Astrocyte (in vitro differentiated cells and primary cell): Measurements from ENCODE around the gene NUP210. TPM values are rescaled to one million over a fixed set of nuclear protein-coding genes. Genes with fewer than 3 reads are reported as not detected.

Source experiments
- DNase-seq: peaks from one replicate; pipeline ENCODE4 v3.0.0-alpha.2; 2010; ENCODE audit warnings: low read depth
- FAIRE-seq: peaks from 2 replicates; lab custom pipeline; 2011; peaks lifted over from hg19 to GRCh38; lab: Jason Lieb, UNC
- H2AFZ ChIP-seq: 2 replicates; pipeline ENCODE4 v1.6.0; 2012; ENCODE audit warnings: low read depth, low read length, inconsistent platforms
- H3K27ac ChIP-seq: 2 replicates; pipeline ENCODE4 v1.5.1; 2011; ENCODE audit warnings: low read depth, low read length, inconsistent platforms
- H3K27me3 ChIP-seq: 2 replicates; pipeline ENCODE4 v1.6.0; 2011; ENCODE audit warnings: low read length, inconsistent platforms; ENCODE audit not compliant: insufficient read depth
- H3K36me3 ChIP-seq: 2 replicates; pipeline ENCODE4 v1.5.1; 2011; ENCODE audit warnings: low read length, inconsistent platforms; ENCODE audit not compliant: insufficient read depth
- H3K4me1 ChIP-seq: 2 replicates; pipeline ENCODE4 v1.5.1; 2011; ENCODE audit warnings: low read length, inconsistent platforms; ENCODE audit not compliant: insufficient read depth
- H3K4me2 ChIP-seq: 2 replicates; pipeline ENCODE4 v1.6.0; 2012; ENCODE audit warnings: low read length, inconsistent platforms
- H3K4me3 ChIP-seq: 2 replicates; pipeline ENCODE4 v1.5.1; 2011; ENCODE audit warnings: low read depth, mild to moderate bottlenecking, low read length, inconsistent platforms; ENCODE audit not compliant: insufficient read depth
- H3K79me2 ChIP-seq: 2 replicates; pipeline ENCODE4 v1.6.0; 2012; ENCODE audit warnings: mild to moderate bottlenecking, low read length, inconsistent platforms; ENCODE audit not compliant: insufficient read depth
- H3K9ac ChIP-seq: 2 replicates; pipeline ENCODE4 v1.6.0; 2012; ENCODE audit warnings: mild to moderate bottlenecking, low read length, inconsistent platforms
- H3K9me3 ChIP-seq: 2 replicates; pipeline ENCODE4 v1.5.1; 2012; ENCODE audit warnings: low read depth, mild to moderate bottlenecking, low read length, inconsistent platforms; ENCODE audit not compliant: insufficient read depth
- H4K20me1 ChIP-seq: 2 replicates; pipeline ENCODE4 v1.6.0; 2012; ENCODE audit warnings: low read length, inconsistent platforms; ENCODE audit not compliant: insufficient read depth
- H3K27ac Mint-ChIP-seq: one replicate; pipeline ENCODE4 v1.8.0; 2021; ENCODE audit warnings: mild to moderate bottlenecking, mixed read lengths; ENCODE audit not compliant: unreplicated experiment
- H3K27me3 Mint-ChIP-seq: one replicate; pipeline ENCODE4 v1.8.0; 2021; ENCODE audit warnings: low read depth, mixed read lengths; ENCODE audit not compliant: unreplicated experiment
- H3K36me3 Mint-ChIP-seq: one replicate; pipeline ENCODE4 v1.8.0; 2021; ENCODE audit warnings: low read depth, mixed read lengths; ENCODE audit not compliant: unreplicated experiment
- H3K4me1 Mint-ChIP-seq: one replicate; pipeline ENCODE4 v1.8.0; 2021; ENCODE audit warnings: low read depth, mixed read lengths; ENCODE audit not compliant: unreplicated experiment
- H3K4me3 Mint-ChIP-seq: one replicate; pipeline ENCODE4 v1.8.0; 2021; ENCODE audit warnings: mild to moderate bottlenecking, moderate library complexity, mixed read lengths; ENCODE audit not compliant: unreplicated experiment
- H3K9me3 Mint-ChIP-seq: one replicate; pipeline ENCODE4 v1.8.0; 2021; ENCODE audit warnings: mild to moderate bottlenecking, mixed read lengths; ENCODE audit not compliant: unreplicated experiment
- CTCF ChIP-seq: IDR thresholded peaks from 2 replicates; pipeline ENCODE4 v1.5.1; 2011; ENCODE audit warnings: low read depth, mild to moderate bottlenecking, inconsistent platforms, low read length, moderate library complexity; ENCODE audit not compliant: insufficient read depth
- EZH2 ChIP-seq: IDR thresholded peaks from 2 replicates; pipeline ENCODE4 v1.6.1; 2012; ENCODE audit warnings: mild to moderate bottlenecking, low read length, inconsistent platforms; ENCODE audit not compliant: insufficient read depth
- total RNA-seq: library from RNA; stranded (reverse); gene quantifications from 2 replicates; pipeline ENCODE4 v1.2.1, GENCODE V29; 2021

NUP210 gene
- total RNA-seq, 1 donor from 2014 or later = 1.2 TPM

- H3K36me3 Mint-ChIP-seq = no peaks in the 10 kb centered on the region
- no peak overlapping the region for H3K4me3 Mint-ChIP-seq
- H3K27ac ChIP-seq = no peak overlapping the region
- no peaks in the 10 kb centered on the region for H3K79me2 ChIP-seq
- no peak overlapping the region for H2AFZ ChIP-seq
- no peak overlapping the region for H3K27ac Mint-ChIP-seq
- no peak overlapping the region for H3K4me3 ChIP-seq
- H3K4me2 ChIP-seq = no peak overlapping the region
- H3K9me3 Mint-ChIP-seq = no peaks in the 10 kb centered on the region
- H4K20me1 ChIP-seq = no peaks in the 10 kb centered on the region
- H3K9me3 ChIP-seq = no peaks in the 10 kb centered on the region
- peaks cover 16% of the 10 kb centered on the region for H3K27me3 Mint-ChIP-seq
- H3K27me3 ChIP-seq = no peaks in the 10 kb centered on the region
- no peaks in the 10 kb centered on the region for H3K36me3 ChIP-seq
- no peak for DNase-seq
- no peaks in the 10 kb centered on the region for H3K4me1 Mint-ChIP-seq
- no peaks in the 10 kb centered on the region for H3K4me1 ChIP-seq
- no peak overlapping the region for H3K9ac ChIP-seq
- TF ChIP-seq CTCF (no peak), EZH2 (no peak)
- no peak for FAIRE-seq
These were observed 106.3 kb downstream of the NUP210 start for GRCh38 chr3:13313813-13314212.

GRCh38 chr3:13309004-13309403 lies 111.1 kb downstream of the NUP210 start:
- DNase-seq (no peak), FAIRE-seq (no peak)
- H3K4me3 Mint-ChIP-seq = no peak overlapping the region

More at GRCh38 chr3:13309004-13309403, 111.1 kb downstream of the NUP210 start:
- H3K4me3 ChIP-seq = no peak overlapping the region
- no peaks in the 10 kb centered on the region for H3K36me3 Mint-ChIP-seq
- H3K9me3 Mint-ChIP-seq = no peaks in the 10 kb centered on the region
- H3K4me1 ChIP-seq = no peaks in the 10 kb centered on the region
- no peaks in the 10 kb centered on the region for H3K79me2 ChIP-seq
- H3K27me3 Mint-ChIP-seq = peaks cover 14% of the 10 kb centered on the region
- no peaks in the 10 kb centered on the region for H3K27me3 ChIP-seq
- no peak overlapping the region for H3K9ac ChIP-seq
- H3K9me3 ChIP-seq = no peaks in the 10 kb centered on the region
- H2AFZ ChIP-seq = no peak overlapping the region
- no peaks in the 10 kb centered on the region for H3K4me1 Mint-ChIP-seq
- H3K4me2 ChIP-seq = no peak overlapping the region
- no peaks in the 10 kb centered on the region for H4K20me1 ChIP-seq
- H3K27ac ChIP-seq = no peak overlapping the region
- H3K27ac Mint-ChIP-seq = no peak overlapping the region
- TF ChIP-seq EZH2 (no peak), CTCF (no peak)
- no peaks in the 10 kb centered on the region for H3K36me3 ChIP-seq
